Small intestine (tissue), 7 donors: Measurements from ENCODE around the gene RER1. TPM values are rescaled to one million over a fixed set of nuclear protein-coding genes. Genes with fewer than 3 reads are reported as not detected.
A peak's percentile ranks its signal among the peaks of the same experiment; 100 is the strongest.

Source experiments
- DNase-seq, 2 donors: peaks; one replicate each; pipeline versions ENCODE4 v3.0.0 to v3.0.0-alpha.2; 2013
- FAIRE-seq: peaks from 2 replicates; lab custom pipeline; 2012; peaks lifted over from hg19 to GRCh38; lab: Jason Lieb, UNC
- H3K27ac ChIP-seq, 3 donors: one replicate each; pipeline ENCODE4 v1.5.1; 2013; ENCODE audit warnings: low read length in 2 of 3, mild to moderate bottlenecking in 2 of 3, control low read depth in 1 of 3, inconsistent platforms in 1 of 3, low read depth in 1 of 3, moderate library complexity in 1 of 3
- H3K27me3 ChIP-seq, 3 donors: one replicate each; pipeline ENCODE4 v1.6.1; 2013; ENCODE audit warnings: low read length in 3 of 3, inconsistent platforms in 1 of 3; ENCODE audit not compliant: control insufficient read depth in 3 of 3, insufficient read depth in 3 of 3
- H3K36me3 ChIP-seq, 3 donors: one replicate each; pipeline ENCODE4 v1.6.1; 2013; ENCODE audit warnings: low read length in 3 of 3, inconsistent platforms in 1 of 3, low read depth in 1 of 3, mild to moderate bottlenecking in 1 of 3, moderate library complexity in 1 of 3; ENCODE audit not compliant: control insufficient read depth in 3 of 3, insufficient read depth in 2 of 3
- H3K4me1 ChIP-seq, 3 donors: one replicate each; pipeline ENCODE4 v1.6.1; 2013; ENCODE audit warnings: low read length in 2 of 3, inconsistent platforms in 1 of 3, low read depth in 1 of 3, mild to moderate bottlenecking in 1 of 3, moderate library complexity in 1 of 3; ENCODE audit not compliant: control insufficient read depth in 3 of 3, insufficient read depth in 2 of 3
- H3K4me3 ChIP-seq, 3 donors: one replicate each; pipeline ENCODE4 v1.5.1; 2013; ENCODE audit warnings: low read length in 3 of 3, control low read depth in 1 of 3, inconsistent platforms in 1 of 3, low read depth in 1 of 3, mild to moderate bottlenecking in 1 of 3, moderate library complexity in 1 of 3
- H3K9me3 ChIP-seq, 2 donors: one replicate each; pipeline ENCODE4 v1.6.1; 2013; ENCODE audit warnings: low read depth in 1 of 2, low read length in 1 of 2; ENCODE audit not compliant: control insufficient read depth in 2 of 2, insufficient read depth in 1 of 2
- WGBS, 3 donors: extraction: QIAGEN DNeasy Blood & Tissue Kit; methylation state at CpG; one replicate each; pipeline ENCODE4 v1.1.7; 2013; 5-methylcytosine and 5-hydroxymethylcytosine counted together
- polyA plus RNA-seq, 4 donors: library from polyadenylated mRNA; stranded (reverse) in 3 of 4; unstranded in 1 of 4; fragments of 200-250 nt in 3 of 4; fragments of 120-200 nt in 1 of 4; gene quantifications; one replicate each; pipeline versions ENCODE4 v1.2.1 to v1.2.3, GENCODE V29; 2013
- donor health status: healthy with polysubstance abuse.
- donor health status: control.
- donor health status: control.
- donor health status: Bipolar disorder and iron deficiency.
- donor health status: healthy.

RER1 gene
- polyA plus RNA-seq, 4 donors: 70.0 to 140 (median 88.7) TPM

DNA sequence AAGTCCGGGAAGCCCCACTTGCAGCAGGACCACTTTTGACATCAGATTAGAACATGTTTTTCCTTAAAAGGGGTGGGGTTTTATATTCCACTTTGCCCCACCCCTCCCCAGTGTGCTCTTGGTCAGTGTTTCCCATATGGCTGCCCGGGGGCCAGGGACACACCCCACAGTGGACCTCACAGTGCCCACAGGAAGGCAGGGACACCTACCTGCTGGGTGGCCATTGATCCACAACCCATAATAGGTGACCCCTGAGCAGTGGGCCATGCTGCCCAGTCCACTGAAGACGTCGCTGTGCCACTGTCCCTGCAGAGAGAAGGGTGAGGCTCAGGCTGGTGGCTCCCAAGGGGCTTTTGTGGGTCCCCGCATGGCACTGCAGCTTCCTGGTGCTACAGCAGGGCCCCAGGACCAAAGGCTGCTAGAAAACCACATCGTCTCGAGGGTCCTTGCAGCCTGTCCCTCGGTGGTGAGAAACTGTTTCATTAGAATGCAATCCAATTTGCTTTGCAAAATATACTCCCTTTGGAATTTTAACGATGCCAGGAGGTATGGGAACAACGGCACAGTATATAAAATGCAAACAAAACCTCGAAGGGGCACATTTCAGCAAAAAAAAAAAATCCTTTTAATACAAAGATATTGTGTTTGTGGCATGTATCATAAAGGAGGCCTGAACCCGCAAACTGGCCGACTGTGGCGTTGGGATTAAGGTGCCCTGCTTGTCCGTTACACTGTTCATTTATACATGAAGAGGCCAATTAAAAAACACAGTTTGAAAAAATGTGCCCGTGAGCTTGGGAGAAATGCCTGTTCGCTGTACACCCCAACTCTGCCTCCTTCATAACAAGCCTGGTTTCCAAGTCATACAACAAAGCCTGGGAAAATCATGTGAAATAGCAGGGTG lies 17.1 kb upstream of the RER1 start:
- FAIRE-seq: no peak
- Histone ChIP-seq H3K36me3 (peaks cover 0 to 14% (median 0%) of the 10 kb centered on the region in 3 donors), H3K4me3 (no peak overlapping the region), H3K27me3 (no peaks in the 10 kb centered on the region), H3K9me3 (no peaks in the 10 kb centered on the region), H3K4me1 (peaks cover 0 to 6% (median 0%) of the 10 kb centered on the region in 3 donors), H3K27ac (no peak overlapping the region)
- WGBS, 3 donors: 80 to 85% (median 81%) methylated on average over 17 of the region's 17 CpGs
- DNase-seq: no peak

DNA sequence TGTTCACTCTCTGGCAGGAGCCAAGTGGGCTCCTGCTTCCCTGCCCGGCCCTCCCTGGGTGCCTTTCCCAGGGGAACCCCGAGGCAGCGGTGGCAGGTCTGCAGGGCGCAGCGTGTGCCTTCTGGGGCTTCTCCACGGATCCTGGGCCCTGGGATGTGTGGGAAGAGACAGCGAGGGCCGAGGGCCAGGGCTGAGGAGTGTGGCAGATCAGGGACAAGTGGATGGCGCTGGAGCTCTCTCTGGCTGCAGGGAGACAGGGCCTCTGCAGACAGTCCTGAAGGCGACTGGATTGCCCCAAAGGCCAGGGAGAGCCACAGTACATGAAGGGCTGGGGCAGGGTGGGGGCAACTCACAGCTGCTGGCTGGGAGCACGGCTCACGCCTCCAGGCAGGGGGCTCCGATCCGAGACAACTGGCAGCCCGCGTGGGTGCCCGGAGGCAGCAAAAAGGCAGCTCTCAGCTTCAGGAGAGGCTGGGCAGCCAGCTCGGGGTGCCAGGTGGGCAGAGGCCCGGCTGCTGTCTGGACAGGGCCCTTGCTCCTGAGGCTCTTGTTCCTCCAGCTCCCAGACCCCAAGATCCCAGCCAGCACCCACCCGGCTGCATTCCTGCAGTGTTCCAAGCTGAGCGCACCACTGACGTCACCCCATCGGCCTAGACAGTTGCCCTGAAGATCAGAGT lies 16.3 kb upstream of the RER1 start:
- H3K4me3 ChIP-seq: no peak overlapping the region
- H3K9me3 ChIP-seq: no peaks in the 10 kb centered on the region
- H3K36me3 ChIP-seq: peaks cover 0 to 19% (median 0%) of the 10 kb centered on the region in 3 donors
- FAIRE-seq: no peak
- DNase-seq: peak in 1 of 2 donors; percentile 53
- H3K4me1 ChIP-seq: peaks cover 0 to 6% (median 0%) of the 10 kb centered on the region in 3 donors
- no peaks in the 10 kb centered on the region for H3K27me3 ChIP-seq
- H3K27ac ChIP-seq: no peak overlapping the region
- WGBS, 3 donors: 58 to 79% (median 67%) methylated on average over 20 to 23 of the region's 23 CpGs

DNA sequence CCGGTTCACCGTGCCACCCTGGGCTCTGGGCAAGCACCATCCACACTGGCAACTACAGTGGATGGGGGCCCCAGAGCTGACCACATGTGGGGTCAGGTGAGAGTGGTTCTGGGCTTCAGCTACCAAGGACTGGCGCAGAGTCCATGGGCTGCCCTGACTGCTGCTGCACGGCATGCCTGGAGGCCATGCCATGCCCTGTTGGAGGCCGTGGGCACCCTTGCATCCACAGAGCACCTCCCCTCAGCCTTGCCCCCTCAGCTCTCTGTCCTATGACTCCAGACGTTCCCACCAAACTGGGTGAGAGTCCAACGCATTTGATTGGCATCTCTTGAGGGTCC lies 15.7 kb upstream of the RER1 start:
- H3K27me3 ChIP-seq: no peaks in the 10 kb centered on the region
- no peaks in the 10 kb centered on the region for H3K9me3 ChIP-seq
- peaks cover 0 to 6% (median 0%) of the 10 kb centered on the region in 3 donors for H3K4me1 ChIP-seq
- DNase-seq (no peak), FAIRE-seq (no peak)
- peaks cover 0 to 21% (median 0%) of the 10 kb centered on the region in 3 donors for H3K36me3 ChIP-seq
- H3K27ac ChIP-seq: no peak overlapping the region
- 52 to 77% (median 59%) methylated on average over 7 of the region's 7 CpGs for WGBS, 3 donors
- no peak overlapping the region for H3K4me3 ChIP-seq

DNA sequence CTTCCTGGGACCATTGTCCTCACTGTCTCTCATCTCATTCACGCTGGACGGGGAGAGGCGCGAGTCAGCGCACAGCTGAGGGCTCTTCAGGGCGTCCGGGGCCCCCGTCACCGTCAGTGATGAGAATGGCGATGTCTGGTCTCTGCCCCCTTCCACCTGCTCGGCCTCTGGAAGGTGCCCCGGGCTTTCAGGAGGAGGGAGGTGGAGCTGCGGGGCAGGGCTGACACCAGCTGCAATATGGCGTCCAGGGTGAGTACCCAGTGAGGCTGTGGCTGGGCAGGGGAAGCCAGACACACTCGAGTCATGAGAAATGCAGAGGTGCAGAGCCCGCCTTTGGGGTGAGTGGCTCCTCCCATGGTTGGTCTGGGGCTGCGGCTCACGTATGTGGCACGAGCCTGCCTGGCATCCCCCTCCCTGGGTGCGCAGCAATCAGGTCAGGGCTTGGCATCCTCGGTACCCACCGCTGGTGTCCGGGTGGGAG lies 15.3 kb upstream of the RER1 start:
- Histone ChIP-seq H3K27ac (no peak overlapping the region), H3K27me3 (no peaks in the 10 kb centered on the region), H3K36me3 (peaks cover 0 to 24% (median 0%) of the 10 kb centered on the region in 3 donors), H3K4me3 (no peak overlapping the region), H3K9me3 (no peaks in the 10 kb centered on the region), H3K4me1 (peaks cover 0 to 7% (median 0%) of the 10 kb centered on the region in 3 donors)
- DNase-seq: no peak
- 58 to 84% (median 66%) methylated on average over 23 of the region's 23 CpGs for WGBS, 3 donors
- FAIRE-seq: no peak

DNA sequence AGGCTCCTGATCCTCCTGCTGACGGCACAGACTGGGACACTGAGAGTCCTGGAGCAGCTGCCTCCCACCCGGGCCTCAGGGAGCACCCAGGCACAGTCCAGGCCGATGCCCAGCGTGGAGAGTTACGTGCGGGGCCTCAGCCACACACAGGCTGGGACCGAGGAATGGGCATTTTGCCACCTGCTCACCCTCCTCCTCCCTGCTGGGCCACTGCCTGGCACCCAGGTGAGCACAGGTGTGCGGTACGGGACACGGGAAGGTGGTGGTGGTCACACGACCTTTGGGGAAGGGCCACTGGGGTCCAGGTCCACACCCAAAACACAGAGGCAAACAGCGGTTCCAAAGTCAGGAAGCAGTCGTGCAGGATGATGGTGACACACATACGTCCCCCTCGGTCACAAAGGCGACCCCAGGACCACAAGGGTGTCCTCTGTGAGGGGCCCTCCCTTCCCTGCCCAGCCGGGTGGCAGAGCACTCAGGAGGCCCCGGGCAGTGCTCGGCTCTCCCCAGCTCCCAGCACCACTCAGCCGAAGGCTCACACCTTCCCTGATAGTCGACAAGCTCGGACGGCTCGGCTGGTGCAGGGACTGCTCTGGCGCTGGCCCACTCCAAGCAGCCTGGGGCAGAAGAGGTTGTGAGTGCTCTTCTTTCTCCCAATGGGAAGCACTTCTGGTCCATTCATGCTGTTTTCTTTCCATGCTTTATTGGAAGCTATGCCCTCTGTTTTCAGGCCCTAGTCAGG lies 14.5 kb upstream of the RER1 start:
- Histone ChIP-seq H3K36me3 (peaks cover 0 to 22% (median 0%) of the 10 kb centered on the region in 3 donors), H3K27ac (no peak overlapping the region), H3K4me1 (peaks cover 0 to 14% (median 0%) of the 10 kb centered on the region in 3 donors), H3K4me3 (no peak overlapping the region), H3K9me3 (no peaks in the 10 kb centered on the region), H3K27me3 (no peaks in the 10 kb centered on the region)
- FAIRE-seq (no peak), DNase-seq (no peak)
- WGBS, 3 donors: 47 to 82% (median 62%) methylated on average over 25 of the region's 25 CpGs

DNA sequence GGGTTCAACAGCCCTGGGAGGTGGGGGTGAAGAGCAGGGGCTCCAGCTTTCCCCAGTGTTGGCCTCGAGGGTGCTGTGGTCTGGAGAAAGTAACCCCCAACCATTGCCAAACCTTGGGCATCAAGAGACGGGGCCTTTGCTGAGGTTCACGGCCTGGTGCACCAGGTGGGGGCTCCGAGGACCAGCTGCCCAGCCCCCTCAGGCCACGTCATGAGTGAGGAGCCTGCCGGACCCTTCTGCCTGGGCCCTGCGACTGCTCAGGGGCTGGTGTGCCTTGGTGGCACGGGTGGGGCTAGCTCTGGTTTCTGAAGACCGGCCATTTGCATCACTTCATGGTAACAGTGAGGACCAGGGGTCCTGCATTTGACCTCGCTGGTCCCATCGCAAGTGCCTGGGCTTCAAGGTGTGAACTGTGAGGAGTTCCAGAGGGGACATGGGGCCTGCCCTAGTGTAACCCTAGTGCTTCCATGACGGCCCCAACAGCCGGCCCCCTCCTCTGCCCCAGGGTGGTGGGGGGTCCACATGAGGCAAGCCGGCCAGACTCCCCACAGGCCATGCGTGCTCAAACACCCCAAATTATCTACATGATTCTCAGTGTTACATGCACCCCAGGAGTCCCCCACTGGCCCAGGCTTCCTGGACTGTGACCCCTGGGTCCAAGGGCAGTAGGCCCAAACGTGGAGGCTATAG lies 13.7 kb upstream of the RER1 start:
- FAIRE-seq (no peak), DNase-seq (peak in 1 of 2 donors; percentile 30)
- no peaks in the 10 kb centered on the region for H3K27me3 ChIP-seq
- H3K27ac ChIP-seq: no peak overlapping the region
- H3K9me3 ChIP-seq: no peaks in the 10 kb centered on the region
- H3K36me3 ChIP-seq: peaks cover 0 to 17% (median 0%) of the 10 kb centered on the region in 3 donors
- H3K4me3 ChIP-seq: no peak overlapping the region
- H3K4me1 ChIP-seq: peaks cover 0 to 15% (median 0%) of the 10 kb centered on the region in 3 donors
- WGBS, 3 donors: 56 to 83% (median 63%) methylated on average over 16 of the region's 16 CpGs

DNA sequence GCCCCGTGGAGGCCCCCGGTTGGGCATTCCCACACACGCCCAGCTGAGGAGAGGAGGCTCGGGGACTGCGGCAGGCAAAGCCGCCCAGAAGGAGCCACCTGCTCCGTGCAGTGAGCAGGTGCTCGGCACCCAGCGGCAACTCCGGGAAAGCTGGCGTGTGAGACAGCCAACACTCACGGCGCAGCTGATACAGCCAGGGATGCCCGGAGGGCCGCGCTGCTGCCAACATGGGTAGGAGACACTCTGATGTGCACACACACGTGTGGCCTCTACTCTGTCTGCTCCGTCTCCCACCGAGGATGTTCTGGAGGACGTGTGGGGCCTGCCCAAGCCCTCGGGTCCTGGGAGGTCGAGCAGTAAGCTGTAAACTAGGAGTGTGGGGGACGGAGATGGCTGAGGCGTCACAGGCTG lies 13.2 kb upstream of the RER1 start:
- Histone ChIP-seq H3K4me1 (peaks cover 0 to 15% (median 0%) of the 10 kb centered on the region in 3 donors), H3K27ac (no peak overlapping the region), H3K4me3 (no peak overlapping the region), H3K36me3 (peaks cover 0 to 17% (median 0%) of the 10 kb centered on the region in 3 donors), H3K27me3 (no peaks in the 10 kb centered on the region), H3K9me3 (no peaks in the 10 kb centered on the region)
- DNase-seq (peak in 1 of 2 donors; percentile 14), FAIRE-seq (no peak)
- WGBS, 3 donors: 22 to 73% (median 50%) methylated on average over 24 of the region's 24 CpGs
